GM18511 (cell line): ENCODE results near the gene KNCN.

ENCODE experiments used
- ATAC-seq: cut with Tn5 transposase; IDR thresholded peaks from one replicate; pipeline ENCODE4 v1.9.1; 2021; ENCODE audit warnings: mild to moderate bottlenecking, moderate library complexity; ENCODE audit not compliant: unreplicated experiment

The KNCN gene

DNA sequence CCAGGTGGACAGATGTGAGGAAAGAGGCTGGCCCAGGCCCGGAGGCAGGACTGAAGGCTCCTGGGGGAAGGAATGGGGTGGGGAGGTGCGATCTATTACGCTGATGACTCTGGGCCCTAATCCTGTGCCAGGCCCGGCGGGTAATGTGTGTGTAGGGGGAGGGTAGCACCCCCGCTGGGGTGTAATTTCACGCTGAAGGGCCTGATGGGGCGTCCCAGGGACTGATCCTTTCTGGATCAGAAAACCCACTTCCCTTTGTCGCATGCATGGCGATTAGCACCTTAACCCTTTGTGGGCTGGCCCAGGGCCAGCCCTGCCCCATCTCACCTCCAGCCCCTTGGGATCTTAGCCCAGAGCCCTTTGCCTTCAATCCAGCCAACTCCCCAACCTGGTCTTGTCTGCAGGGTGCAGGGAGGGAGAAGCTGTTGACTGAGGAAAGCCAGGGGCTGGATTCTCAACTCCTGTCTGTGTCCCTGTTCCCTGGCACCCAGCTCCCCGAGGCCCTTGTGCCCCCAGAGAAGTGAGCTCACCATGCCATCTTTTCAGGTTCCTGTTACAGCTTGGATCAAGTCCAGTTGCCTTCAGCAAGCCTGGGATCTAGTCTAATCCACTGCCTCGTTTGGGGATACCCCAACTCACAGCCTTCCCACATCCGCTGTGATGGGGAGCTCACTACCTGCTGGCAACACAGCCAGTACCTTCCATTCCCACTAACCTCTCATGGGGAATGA lies 26.0 kb downstream of the KNCN start:
- no peak for ATAC-seq

GRCh38 chr1:46524843-46525242 lies 26.6 kb downstream of the KNCN start:
- ATAC-seq: no peak

DNA sequence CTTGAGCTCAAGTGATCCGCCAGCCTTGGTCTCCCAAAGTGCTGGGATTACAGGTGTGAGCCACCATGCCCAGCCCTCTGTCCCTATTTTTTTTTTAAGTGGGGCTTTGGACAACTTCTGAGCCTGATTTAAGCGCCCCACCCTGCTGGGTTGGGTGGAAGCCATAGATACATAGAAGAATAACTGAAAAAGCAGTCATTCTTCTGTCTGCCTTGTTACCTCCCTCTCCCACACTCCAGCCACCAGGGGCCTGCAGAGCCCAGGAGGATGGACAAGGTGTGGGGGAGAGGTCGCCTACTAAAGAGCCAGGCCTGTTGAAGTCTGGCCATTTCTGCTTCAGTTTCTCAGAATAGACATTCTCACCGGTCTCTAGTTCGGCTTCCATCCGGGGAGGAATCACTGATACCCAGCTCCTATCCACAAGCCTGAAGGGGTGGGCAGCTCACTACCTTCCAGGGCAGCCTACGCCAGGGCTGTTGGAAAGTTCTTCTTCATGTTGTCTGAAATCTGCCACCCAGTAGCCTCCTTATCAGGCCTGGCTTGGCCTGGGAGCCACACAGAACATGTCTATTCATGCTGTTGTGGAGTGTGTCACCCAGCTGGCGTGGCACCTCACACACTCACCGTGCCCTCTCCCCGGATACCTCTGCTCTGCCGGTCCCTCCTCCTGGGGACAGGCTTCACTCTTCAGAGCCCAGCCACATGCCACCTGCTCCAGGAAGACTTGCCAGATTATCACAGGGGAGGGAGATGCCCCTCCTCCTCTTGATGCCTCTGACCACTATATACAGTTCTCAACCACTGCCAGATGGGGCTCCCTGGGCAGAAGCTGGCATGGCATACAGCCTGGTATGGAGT lies 27.7 kb downstream of the KNCN start:
- no peak for ATAC-seq

GRCh38 chr1:46522969-46523320 lies 28.5 kb downstream of the KNCN start:
- no peak for ATAC-seq

- ATAC-seq: no peak
Measured at GRCh38 chr1:46522184-46522968, 29.1 kb downstream of the KNCN start.

- ATAC-seq: no peak
Measured at GRCh38 chr1:46521414-46521813, 30.0 kb downstream of the KNCN start.

- ATAC-seq: no peak
Measured at GRCh38 chr1:46520063-46520911, 31.2 kb downstream of the KNCN start.

GRCh38 chr1:46519209-46519608 lies 32.2 kb downstream of the KNCN start:
- no peak for ATAC-seq

GRCh38 chr1:46517932-46518498 lies 33.4 kb downstream of the KNCN start:
- no peak for ATAC-seq

DNA sequence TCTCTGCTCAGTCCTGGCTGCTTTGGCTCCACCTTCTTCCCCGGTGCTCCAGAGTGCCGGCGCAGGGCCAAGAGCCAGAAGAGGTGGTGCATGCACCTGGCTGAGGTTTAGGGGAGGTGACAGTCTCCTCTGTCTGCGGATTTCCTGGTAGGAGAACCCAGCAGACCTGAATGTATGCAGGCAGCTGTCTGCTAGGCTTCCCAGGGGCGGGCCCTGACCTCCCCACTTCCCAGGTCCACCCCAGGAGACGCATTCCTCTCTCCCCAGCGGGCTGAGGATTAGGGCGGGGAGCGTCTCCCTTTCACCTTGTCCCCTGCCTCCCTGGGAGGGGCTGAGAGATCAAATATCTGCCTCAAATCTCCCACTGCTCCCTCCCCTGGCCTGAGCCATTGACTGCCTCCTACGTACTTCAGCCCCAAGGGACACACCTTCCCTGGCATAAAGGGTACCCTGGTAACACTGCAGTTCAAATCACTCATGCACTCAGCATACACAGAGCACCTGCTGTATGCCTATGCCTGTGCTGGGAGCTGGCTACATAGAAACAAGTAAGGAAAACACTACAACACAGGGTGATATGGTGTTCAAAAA lies 34.3 kb downstream of the KNCN start:
- no peak for ATAC-seq

DNA sequence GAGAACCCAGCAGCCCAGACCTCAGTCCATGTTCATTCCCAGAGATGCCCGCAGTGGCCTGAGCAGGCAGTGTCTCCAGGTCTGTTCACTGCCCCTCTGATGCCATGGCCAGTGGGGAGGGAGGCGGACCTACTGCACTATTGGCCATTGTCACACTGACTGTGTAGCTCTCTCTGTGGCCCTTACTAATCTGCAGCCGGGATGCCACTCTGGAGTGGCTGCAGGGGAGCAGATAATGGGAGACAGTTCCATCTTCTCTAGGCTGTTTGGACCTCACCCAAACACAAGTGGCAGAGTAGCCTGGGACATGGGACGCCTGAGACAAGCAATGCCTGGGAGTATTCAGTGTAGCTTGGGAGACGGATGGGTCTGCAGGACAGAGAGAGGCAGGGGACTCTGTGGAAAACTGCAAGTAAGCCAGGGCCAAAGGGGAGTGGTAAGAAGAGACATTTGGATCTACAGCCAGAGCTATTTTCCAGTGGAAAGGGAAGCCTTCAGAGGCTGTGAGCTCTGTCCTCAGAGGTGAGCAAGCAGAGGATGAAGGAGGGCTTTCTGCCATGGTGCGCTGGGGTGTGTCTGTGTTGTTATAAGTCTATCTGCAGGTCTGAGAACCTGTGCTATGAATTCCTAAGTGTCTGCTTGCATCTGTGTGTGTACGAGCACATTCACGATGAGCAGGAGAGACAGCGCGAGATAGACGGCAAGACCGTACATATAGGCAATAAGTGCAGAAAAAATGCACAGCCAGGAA lies 35.1 kb downstream of the KNCN start:
- no peak for ATAC-seq

- ATAC-seq: no peak
Measured at GRCh38 chr1:46515576-46515975, 35.9 kb downstream of the KNCN start.

DNA sequence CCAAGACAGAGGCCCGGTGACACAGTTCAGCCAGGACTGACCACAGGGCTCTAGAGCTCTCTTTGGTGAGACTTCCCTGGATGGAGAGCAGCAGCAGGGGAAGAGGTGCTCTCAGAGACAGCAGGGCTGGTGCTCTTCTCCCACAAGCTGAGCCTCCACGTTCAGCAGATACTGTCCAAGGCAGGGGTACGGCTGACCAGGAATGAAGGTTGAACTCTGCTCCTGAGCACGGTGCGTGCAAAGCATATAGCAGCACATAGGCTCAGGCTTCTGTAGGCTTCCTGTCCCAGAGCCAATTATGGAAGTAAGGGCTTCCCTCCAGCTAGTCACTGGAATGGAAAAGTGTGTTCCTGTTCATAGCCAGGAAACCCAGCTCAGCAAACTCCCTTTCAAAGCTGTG lies 37.9 kb downstream of the KNCN start:
- ATAC-seq: no peak

DNA sequence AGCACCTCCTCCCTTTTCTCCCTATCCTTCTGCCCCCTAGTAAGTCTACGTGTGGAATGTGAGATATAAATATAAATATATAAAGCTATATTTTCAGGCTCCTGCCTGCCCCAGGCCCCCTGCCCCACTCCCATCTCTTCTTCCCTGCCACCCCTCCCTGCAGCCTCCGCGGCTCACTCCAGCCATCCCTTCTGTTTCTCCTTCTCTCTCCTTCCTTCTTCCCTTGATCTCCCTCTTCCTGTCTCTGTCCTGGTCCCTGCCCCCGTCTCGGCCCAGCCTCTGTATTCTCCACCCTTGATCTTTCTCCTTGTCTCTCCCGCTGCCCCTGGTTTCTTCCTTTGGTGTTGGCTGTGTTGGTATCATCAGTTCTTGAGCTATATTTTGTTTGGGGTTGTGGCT lies 38.7 kb downstream of the KNCN start:
- no peak for ATAC-seq

DNA sequence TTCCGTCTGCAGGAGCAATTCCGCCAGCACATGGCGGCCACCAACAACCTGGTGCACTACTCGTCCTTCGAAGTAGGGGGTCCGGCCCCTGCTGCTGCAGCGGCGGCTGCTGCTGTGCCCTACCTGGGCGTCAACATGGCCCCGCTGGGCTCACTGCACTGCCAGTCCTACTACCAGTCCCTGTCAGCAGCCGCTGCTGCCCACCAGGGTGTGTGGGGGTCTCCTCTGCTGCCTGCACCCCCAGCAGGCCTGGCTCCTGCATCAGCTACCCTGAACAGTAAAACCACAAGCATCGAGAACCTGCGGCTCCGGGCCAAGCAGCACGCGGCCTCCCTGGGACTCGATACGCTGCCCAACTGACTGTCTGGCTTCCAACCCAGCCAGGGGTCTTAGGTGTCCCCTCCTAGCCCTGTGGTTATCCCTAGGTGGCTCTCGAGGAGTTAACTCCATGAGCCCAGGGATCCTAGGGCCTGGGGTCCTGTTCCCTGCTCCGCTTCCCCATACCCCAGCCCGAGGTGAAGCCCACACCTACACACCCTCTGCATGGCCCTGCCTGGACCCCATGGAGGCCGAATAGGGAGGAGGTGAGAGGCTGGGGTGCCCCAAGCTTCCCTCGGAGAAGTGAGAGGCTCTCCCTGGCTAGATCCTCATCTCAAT lies 39.2 kb downstream of the KNCN start:
- ATAC-seq: no peak

DNA sequence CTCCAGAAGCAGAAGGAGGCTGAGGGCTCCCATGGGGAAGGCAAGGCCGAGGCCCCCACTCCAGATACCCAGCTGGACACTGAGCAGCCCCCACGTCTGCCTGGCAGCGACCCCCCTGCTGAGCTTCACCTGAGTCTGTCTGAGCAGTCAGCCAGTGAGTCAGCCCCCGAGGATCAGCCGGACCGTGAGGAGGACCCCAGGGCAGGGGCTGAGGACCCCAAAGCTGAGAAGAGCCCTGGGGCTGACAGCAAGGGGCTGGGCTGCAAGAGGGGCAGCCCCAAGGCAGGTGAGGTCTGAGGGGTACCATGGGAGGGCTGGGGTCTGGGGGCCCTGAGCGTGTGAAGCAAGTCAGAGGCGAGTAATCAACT lies 40.5 kb downstream of the KNCN start:
- ATAC-seq: no peak

DNA sequence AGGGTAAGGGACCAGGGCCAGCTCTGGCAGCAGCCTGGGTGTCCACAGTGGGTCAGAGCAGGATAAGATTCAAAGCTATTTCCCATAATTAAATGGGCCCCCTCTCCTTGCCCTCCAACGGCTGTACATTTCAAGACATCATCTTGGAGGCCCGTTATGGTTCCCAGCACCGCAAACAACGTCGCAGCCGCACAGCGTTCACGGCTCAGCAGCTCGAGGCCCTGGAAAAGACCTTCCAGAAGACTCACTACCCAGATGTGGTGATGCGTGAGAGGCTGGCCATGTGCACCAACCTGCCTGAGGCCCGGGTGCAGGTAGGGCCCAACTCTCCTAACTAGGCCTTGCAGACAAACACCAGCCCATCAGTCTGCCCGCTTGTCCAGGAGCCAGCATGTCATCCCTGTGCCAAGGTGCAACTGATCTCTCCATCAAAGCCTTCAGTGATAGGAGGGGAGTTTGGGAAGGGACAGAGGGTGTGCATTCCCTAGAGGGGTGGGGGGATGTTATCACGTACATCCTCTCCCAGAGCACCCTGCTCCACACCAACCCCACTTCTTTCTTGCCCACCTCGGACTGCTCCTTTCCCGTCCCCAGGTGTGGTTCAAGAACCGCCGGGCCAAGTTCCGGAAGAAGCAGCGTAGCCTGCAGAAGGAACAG lies 41.0 kb downstream of the KNCN start:
- ATAC-seq: no peak

GRCh38 chr1:46508757-46509156 lies 42.7 kb downstream of the KNCN start:
- no peak for ATAC-seq
